GM12892 (cell line): Measurements from ENCODE around the gene ZNF350. TPM values are rescaled to one million over a fixed set of nuclear protein-coding genes. Genes with fewer than 3 reads are reported as not detected.
"Not testable (repeated sequence)": the region's sequence is repeated elsewhere in the genome, so short reads cannot be mapped to it uniquely, and the experiment has no call there.

Experiments
- DNase-seq: peaks from one replicate; pipeline ENCODE4 v3.0.0; 2011; ENCODE audit not compliant: insufficient read length
- FAIRE-seq: peaks from 2 replicates; lab custom pipeline; 2011; peaks lifted over from hg19 to GRCh38; lab: Jason Lieb, UNC
- POLR2A ChIP-seq: IDR thresholded peaks from 2 replicates; pipeline ENCODE4 v1.6.1; 2011; ENCODE audit warnings: low read depth, low read length, control low read depth
- POLR2AphosphoS5 ChIP-seq: IDR thresholded peaks from 2 replicates; pipeline ENCODE4 v1.6.1; 2011; ENCODE audit warnings: low read depth, low read length, control low read depth
- TAF1 ChIP-seq: IDR thresholded peaks from 2 replicates; pipeline ENCODE4 v1.6.1; 2011; ENCODE audit warnings: low read depth, mild to moderate bottlenecking, control low read depth, low read length, borderline replicate concordance
- polyA plus RNA-seq: library from polyadenylated mRNA; unstranded; fragments of >200 nt; gene quantifications from one replicate; pipeline ENCODE4 v1.2.1, GENCODE V29; 2012; ENCODE audit warnings: missing spikeins, inconsistent platforms; ENCODE audit not compliant: missing spikeins

ZNF350 gene
- 5.9 TPM for polyA plus RNA-seq

DNA sequence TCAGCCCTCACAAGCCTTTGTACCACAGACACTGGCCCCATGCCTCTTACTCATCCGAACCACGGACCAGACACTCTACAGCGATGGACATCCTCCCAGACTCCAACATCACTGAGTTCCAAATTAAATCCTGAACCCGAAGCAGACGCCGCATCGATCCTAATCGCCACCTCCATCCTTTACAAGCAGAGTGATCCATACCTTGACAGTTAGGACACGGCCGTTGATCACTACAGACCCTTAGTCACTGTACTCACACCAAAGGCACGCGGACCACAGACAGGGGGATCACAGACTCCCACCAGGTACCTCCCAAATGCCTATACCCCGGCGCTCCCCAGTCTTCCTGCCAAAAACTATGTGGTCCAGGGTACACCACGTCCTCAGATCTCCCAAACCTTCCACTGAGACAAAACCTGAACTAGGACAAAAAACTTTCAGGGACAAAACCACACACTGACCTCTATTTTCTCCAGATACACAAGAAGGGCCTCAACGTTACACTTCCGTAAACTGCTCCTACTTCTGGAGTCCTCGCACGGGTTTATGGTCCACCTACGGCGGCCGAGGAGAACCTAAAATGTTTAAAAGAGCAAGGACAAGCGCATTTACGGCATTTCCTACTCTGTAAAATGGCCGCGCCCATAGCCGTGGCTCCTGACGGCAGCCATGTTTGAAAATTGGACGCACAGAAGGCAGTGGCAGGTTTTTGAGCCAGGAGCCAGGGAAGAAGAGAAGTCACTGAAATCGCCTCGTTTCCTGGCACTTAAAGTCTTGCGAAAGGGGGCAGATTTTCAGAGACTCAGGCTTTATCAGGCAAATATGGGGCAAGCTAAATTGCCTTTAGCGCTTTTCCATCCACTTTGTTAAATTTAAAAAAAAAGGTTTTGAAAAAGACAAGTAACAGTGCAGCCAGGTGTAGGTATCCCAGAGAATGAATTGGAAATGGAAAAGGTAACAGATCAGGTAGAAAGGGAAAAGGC is at the start of gene ZNF350:
TSS of gene ZNF350 (minus strand) at position 532 of the 983 bp plus-strand sequence. CDS start 12,480 bp downstream, outside the sequence.
- TF ChIP-seq TAF1 (no peak), POLR2A (0 out of 2 replicates have a peak, but pooled peaks have one; percentile 33)
- FAIRE-seq (peak; percentile 84), DNase-seq (peak; percentile 51)

DNA sequence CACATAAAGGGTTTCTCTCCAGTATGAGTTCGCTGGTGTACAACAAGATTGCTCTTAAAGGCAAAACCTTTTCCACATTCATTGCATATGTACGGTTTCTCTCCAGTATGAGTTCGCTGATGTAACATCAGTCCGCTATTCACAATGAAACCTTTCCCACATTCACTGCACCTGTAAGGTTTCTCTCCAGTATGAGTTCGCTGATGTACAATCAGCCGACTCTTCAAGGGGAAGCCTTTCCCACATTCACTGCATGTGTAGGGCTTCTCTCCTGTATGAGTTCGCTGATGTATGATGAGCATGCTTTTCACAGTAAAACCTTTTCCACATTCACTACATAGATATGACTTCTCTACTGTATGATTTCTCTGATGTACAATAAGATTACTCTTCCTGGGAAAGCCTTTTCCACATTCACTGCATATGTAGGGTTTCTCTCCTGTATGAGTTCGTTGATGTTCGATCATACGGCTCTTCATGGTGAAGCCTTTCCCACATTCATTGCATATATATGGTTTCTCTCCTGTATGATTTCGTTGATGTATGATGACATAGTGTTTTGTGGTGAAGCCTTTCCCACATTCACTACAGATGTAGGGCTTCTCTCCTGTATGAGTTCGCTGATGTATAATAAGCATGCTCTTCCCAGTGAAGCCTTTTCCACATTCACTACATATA is 47.5 kb upstream of the ZNF350 start:
- DNase-seq = no peak
- TF ChIP-seq POLR2A (no peak), POLR2AphosphoS5 (no peak), TAF1 (no peak)
- no peak for FAIRE-seq

DNA sequence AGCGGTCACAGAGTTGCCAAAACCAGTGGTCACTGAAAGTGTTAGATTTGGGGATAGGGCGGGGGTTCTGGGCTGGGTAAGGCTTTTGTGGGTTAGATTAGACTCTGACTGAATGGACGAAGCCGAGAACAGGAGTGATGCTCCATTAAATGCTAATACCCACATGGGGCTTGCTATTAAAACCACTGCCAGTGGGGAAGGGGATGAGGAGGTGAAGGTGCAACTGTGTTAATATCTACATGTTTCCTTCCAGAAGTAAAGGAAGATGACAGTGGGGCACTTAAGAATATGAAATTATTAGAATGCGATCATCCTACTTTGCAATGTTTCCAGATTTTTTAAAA is 42.1 kb upstream of the ZNF350 start:
- peak; percentile 23 for DNase-seq
- TF ChIP-seq TAF1 = no peak
- TF ChIP-seq POLR2A = no peak
- no peak for FAIRE-seq

DNA sequence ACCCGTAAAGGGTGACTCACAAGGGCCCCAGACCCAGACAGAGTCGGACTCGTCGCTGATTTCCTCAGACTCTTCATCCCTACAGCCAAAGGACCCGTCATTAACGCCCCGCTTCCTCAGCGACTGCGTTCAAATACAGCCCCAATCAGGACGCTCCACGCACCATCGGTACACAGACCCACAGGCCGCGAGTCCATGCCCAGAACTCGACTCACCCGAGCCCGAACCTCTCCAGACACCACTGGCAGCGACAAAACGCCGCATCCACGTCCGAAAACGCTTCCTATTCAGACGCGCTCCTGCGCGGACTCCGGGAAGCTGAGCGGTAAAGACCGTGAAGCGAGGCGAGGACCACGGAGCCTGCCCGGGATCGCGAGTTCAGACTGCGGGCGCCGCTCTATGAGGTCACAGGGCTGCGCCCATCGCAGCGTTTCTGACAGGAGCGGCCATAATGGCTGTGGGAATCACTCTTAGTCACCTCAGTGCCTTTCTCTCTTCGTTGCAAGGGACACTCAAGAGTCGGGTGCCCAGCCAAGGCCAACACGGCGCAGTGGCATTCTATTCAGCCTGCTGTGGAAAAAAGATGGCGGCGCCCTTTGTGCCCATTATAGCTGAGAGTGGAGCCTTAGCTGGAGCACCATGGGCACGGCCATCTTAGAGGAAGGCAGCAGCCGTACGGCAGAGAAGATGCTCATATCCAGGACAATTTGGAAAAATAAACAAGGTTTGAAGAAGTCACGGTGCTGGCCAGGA is 41.6 kb upstream of the ZNF350 start, which contains the start of gene ZNF614:
TSS of gene ZNF614 (minus strand) at position 353 of the 753 bp plus-strand sequence. CDS start 2,634 bp downstream, outside the sequence.
- TF ChIP-seq POLR2A (peak; percentile 94), TAF1 (peak; percentile 82), POLR2AphosphoS5 (peak; percentile 94)
- peak; percentile 97 for FAIRE-seq
- DNase-seq = peak; percentile 72

DNA sequence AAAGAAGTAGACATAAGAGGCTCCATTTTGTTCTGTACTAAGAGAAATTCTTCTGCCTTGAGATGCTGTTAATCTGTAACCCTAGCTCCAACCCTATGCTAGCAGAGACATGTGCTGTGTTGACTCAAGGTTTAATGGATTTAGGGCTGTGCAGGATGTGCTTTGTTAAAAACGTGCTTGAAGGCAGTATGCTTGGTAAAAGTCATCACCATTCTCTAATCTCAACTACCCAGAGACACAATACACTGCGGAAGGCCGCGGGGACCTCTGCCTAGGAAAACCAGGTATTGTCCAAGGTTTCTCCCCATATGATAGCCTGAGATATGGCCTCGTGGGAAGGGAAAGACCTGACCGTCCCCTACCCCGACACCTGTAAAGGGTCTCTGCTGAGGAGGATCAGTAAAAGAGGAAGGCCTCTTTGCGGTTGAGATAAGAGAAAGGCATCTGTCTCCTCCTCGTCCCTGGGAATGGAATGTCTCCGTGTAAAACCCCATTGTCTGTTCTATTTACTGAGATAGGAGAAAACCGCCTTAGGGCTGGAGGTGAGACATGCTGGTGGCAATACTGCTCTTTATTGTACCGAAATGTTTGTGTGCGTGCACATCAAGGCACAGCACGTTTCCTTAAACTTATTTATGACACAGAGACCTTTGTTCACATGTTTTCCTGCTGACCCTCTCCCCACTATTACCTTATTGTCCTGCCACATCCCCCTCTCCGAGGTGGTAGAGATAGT is 39.8 kb upstream of the ZNF350 start:
- not testable (repeated sequence) for FAIRE-seq, DNase-seq

DNA sequence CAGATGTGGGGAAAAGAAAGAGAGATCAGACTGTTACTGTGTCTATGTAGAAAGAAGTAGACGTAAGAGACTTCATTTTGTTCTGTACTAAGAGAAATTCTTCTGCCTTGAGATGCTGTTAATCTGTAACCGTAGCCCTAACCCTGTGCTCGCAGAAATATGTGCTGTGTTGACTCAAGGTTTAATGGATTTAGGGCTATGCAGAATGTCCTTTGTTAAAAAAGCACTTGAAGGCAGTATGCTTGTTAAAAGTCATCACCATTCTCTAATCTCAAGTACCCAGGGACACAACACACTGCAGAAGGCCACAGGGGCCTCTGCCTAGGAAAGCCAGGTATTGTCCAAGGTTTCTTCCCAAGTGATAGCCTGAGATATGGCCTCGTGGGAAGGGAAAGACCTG is 37.8 kb upstream of the ZNF350 start:
- not testable (repeated sequence) for FAIRE-seq, DNase-seq

DNA sequence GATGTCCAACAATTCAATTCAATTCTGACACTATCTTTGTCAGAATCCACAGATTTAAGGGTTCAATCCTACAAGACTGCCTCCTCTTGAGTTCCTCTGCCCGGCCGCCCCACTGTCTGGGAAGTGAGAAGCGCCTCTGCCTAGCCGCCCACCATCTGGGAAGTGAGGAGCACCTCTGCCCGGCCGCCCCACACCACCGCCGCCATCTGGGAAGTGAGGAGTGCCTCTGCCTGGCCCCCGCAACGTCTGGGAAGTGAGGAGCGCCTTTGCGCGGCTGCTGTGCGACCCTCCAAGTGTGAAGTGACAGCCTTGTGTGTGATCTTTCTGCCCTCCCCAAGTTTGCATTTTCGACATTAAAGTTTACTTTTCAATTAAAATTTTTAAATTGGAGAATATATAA is 35.6 kb upstream of the ZNF350 start:
- no peak for FAIRE-seq
- DNase-seq = no peak
- TF ChIP-seq TAF1 = no peak
- no peak for TF ChIP-seq POLR2AphosphoS5
- TF ChIP-seq POLR2A = no peak

DNA sequence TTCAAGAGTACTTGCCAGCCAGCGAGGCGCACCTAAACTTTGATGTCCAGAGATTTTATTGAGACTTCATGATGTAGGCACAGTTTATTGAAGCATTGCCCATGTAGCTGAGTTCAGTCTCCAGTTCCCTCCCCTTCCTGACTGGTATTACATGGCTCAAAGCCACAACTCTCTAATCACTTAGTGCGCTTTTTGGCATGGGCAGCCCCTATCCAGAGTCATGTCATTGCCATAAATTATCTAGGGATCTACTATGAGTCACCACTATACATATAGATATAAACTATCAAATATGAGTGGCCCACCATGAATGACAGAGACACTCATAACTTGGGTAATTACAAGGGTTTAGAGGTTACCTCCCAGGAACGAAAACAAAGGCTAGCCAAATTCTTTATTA is 33.9 kb upstream of the ZNF350 start:
- FAIRE-seq (no peak), DNase-seq (no peak)
- TF ChIP-seq POLR2AphosphoS5 (no peak), TAF1 (no peak), POLR2A (no peak)

DNA sequence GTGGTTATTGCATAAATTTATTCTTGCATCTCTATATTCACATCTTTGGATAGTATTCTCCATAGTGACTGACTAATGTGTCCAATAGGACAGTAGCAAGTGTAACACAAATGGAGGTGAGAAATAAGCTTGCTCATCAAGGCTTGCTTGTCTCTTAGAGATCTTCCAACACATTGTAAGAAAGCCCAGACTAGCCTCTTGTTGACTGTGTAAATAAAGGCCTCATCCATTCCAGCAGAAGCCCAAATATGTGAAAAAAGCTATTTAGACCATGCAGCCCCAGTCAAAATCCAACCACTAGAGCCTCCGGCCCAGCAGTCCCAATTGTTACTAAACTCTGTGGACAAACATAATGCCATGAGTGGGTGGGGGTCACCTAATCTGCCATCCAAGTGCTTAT is 24.0 kb upstream of the ZNF350 start:
- TF ChIP-seq POLR2A (no peak), POLR2AphosphoS5 (no peak), TAF1 (no peak)
- DNase-seq (no peak), FAIRE-seq (no peak)

DNA sequence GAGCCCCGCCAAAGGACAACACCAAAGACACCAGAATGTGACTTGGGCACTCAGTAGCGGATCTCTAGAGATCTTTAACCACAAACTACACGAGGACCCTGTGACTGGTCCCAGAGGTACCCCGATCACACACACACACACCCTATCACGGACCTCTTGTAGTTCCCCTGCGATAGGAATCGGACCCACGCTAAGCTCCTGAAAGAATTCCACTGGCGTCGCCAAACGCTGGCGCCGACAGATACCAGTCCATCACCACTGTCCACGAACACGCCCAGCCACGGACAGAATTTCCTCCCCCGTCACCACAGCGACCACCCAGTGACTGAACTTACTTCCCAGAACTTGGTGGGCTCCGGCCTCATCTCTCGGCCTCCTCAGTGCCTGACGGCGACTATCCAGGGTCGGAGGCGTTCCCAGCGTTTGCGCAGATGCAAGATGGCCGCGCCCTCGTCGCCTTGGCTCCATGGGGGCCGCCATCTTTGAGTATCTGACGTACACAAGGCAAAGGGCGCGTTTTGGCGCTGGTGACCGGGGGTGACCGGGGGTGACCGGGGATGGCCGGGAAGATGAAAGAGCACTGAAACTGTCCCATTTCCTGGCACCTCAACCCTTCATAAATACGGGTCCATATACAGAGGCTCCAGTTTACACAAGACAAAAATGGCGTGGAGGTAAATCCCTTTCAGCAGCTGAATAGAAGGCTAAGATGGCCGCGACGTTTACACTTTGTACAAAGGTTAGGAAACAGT is 21.3 kb upstream of the ZNF350 start, which contains the start of gene ZNF615:
TSS of gene ZNF615 (minus strand) at position 406 of the 752 bp plus-strand sequence. CDS start 4,500 bp downstream, outside the sequence.
- FAIRE-seq = peak; percentile 94
- DNase-seq = peak; percentile 53
- peak; percentile 51; the same call in 1 of the 2 replicates for TF ChIP-seq POLR2A
- no peak for TF ChIP-seq TAF1
- TF ChIP-seq POLR2AphosphoS5 = peak; percentile 22; the same call in 1 of the 2 replicates
